Muscle layer of colon (tissue), 2 donors: ENCODE results near the gene PPM1G.

Experiments used
- H3K27ac ChIP-seq: one replicate; pipeline ENCODE4 v1.7.0; 2013; ENCODE audit warnings: low read depth, mild to moderate bottlenecking, low read length, moderate library complexity
- H3K27me3 ChIP-seq, 2 donors: one replicate each; pipeline ENCODE4 v1.7.0; 2013; ENCODE audit warnings: low read length in 2 of 2, mild to moderate bottlenecking in 2 of 2; ENCODE audit not compliant: insufficient read depth in 2 of 2, control insufficient read depth in 1 of 2
- H3K36me3 ChIP-seq: one replicate; pipeline ENCODE4 v1.7.0; 2013; ENCODE audit warnings: mild to moderate bottlenecking, low read length; ENCODE audit not compliant: insufficient read depth
- H3K4me1 ChIP-seq: one replicate; pipeline ENCODE4 v1.7.0; 2013; ENCODE audit warnings: mild to moderate bottlenecking, low read length; ENCODE audit not compliant: insufficient read depth
- H3K4me3 ChIP-seq, 2 donors: one replicate each; pipeline ENCODE4 v1.7.0; 2013; ENCODE audit warnings: low read length in 2 of 2, low read depth in 1 of 2, mild to moderate bottlenecking in 1 of 2, moderate library complexity in 1 of 2
- H3K9ac ChIP-seq: one replicate; pipeline ENCODE4 v1.7.0; 2013; ENCODE audit warnings: low read length
- H3K9me3 ChIP-seq: one replicate; pipeline ENCODE4 v1.7.0; 2013; ENCODE audit warnings: mild to moderate bottlenecking, low read length
- donor health status: abdominal sarcoma.
- donor health status: Adenocarcinoma of cecum.

The PPM1G gene

GRCh38 chr2:27408601-27409320, 630 bp downstream of the PPM1G start:
- no peaks in the 10 kb centered on the region for H3K9me3 ChIP-seq
- peak overlapping the region; percentile 71 for H3K9ac ChIP-seq
- H3K4me3 ChIP-seq = peak overlapping the region; percentile 47 to 72
- H3K27ac ChIP-seq = peak overlapping the region; percentile 46
- H3K36me3 ChIP-seq = no peaks in the 10 kb centered on the region
- H3K27me3 ChIP-seq = no peaks in the 10 kb centered on the region
- H3K4me1 ChIP-seq = peaks cover 18% of the 10 kb centered on the region

GRCh38 chr2:27407798-27408491, 1.4 kb downstream of the PPM1G start:
- H3K36me3 ChIP-seq = no peaks in the 10 kb centered on the region
- no peak overlapping the region for H3K27ac ChIP-seq
- H3K9me3 ChIP-seq = no peaks in the 10 kb centered on the region
- no peaks in the 10 kb centered on the region for H3K27me3 ChIP-seq
- peak overlapping the region in 1 of 2 donors; percentile 72 for H3K4me3 ChIP-seq
- H3K4me1 ChIP-seq = peaks cover 18% of the 10 kb centered on the region
- H3K9ac ChIP-seq = peak overlapping the region; percentile 66

GRCh38 chr2:27400348-27401135, 8.8 kb downstream of the PPM1G start:
- no peaks in the 10 kb centered on the region for H3K27me3 ChIP-seq
- no peak overlapping the region for H3K4me3 ChIP-seq
- no peaks in the 10 kb centered on the region for H3K9me3 ChIP-seq
- no peak overlapping the region for H3K9ac ChIP-seq
- no peak overlapping the region for H3K27ac ChIP-seq
- H3K36me3 ChIP-seq = no peaks in the 10 kb centered on the region
- no peaks in the 10 kb centered on the region for H3K4me1 ChIP-seq

GRCh38 chr2:27398962-27399361, 10.4 kb downstream of the PPM1G start:
- Histone ChIP-seq H3K36me3 (no peaks in the 10 kb centered on the region), H3K27me3 (no peaks in the 10 kb centered on the region), H3K4me1 (no peaks in the 10 kb centered on the region), H3K9me3 (no peaks in the 10 kb centered on the region), H3K9ac (no peak overlapping the region), H3K4me3 (no peak overlapping the region), H3K27ac (no peak overlapping the region)

- H3K9ac ChIP-seq = no peak overlapping the region
- no peak overlapping the region for H3K27ac ChIP-seq
- H3K4me1 ChIP-seq = no peaks in the 10 kb centered on the region
- H3K9me3 ChIP-seq = no peaks in the 10 kb centered on the region
- H3K36me3 ChIP-seq = no peaks in the 10 kb centered on the region
- H3K4me3 ChIP-seq = no peak overlapping the region
- no peaks in the 10 kb centered on the region for H3K27me3 ChIP-seq
These were observed 16.2 kb downstream of the PPM1G start for GRCh38 chr2:27393225-27393624.

GRCh38 chr2:27390822-27391679, 18.3 kb downstream of the PPM1G start:
- Histone ChIP-seq H3K4me1 (no peaks in the 10 kb centered on the region), H3K27ac (no peak overlapping the region), H3K9ac (no peak overlapping the region), H3K9me3 (no peaks in the 10 kb centered on the region), H3K4me3 (no peak overlapping the region), H3K27me3 (no peaks in the 10 kb centered on the region), H3K36me3 (peaks cover 5% of the 10 kb centered on the region)

- Histone ChIP-seq H3K36me3 (peaks cover 60% of the 10 kb centered on the region), H3K9me3 (no peaks in the 10 kb centered on the region), H3K27me3 (no peaks in the 10 kb centered on the region), H3K27ac (peak overlapping the region; percentile 77), H3K4me3 (peak overlapping the region in 1 of 2 donors; percentile 52), H3K4me1 (peaks cover 15% of the 10 kb centered on the region), H3K9ac (peak overlapping the region; percentile 9)
These were observed 27.7 kb downstream of the PPM1G start for GRCh38 chr2:27381577-27382181.

- no peaks in the 10 kb centered on the region for H3K9me3 ChIP-seq
- H3K36me3 ChIP-seq = peaks cover 61% of the 10 kb centered on the region
- H3K4me1 ChIP-seq = peaks cover 15% of the 10 kb centered on the region
- peak within 1 kb of the TSS; percentile 77 for H3K27ac ChIP-seq
- H3K4me3 ChIP-seq = peak within 1 kb of the TSS; percentile 47 to 84
- peak within 1 kb of the TSS; percentile 86 for H3K9ac ChIP-seq
- no peaks in the 10 kb centered on the region for H3K27me3 ChIP-seq
These were observed 28.5 kb downstream of the PPM1G start, which contains the start of gene ZNF513 for GRCh38 chr2:27380626-27381545. TSS of gene ZNF513 (minus strand) at chr2:27380734. CDS start at chr2:27380526, 208 bp downstream.

GRCh38 chr2:27379836-27380625, 29.4 kb downstream of the PPM1G start:
- peaks cover 15% of the 10 kb centered on the region for H3K4me1 ChIP-seq
- H3K27ac ChIP-seq = peak overlapping the region; percentile 77
- H3K27me3 ChIP-seq = no peaks in the 10 kb centered on the region
- peak overlapping the region; percentile 47 to 84 for H3K4me3 ChIP-seq
- H3K9me3 ChIP-seq = no peaks in the 10 kb centered on the region
- peaks cover 63% of the 10 kb centered on the region for H3K36me3 ChIP-seq
- H3K9ac ChIP-seq = peak overlapping the region; percentile 86
